IPS-20b (cell line): Measurements from ENCODE around the gene UCP3.

Experiments used
- H3K27ac ChIP-seq: one replicate; pipeline ENCODE4 v1.5.1; 2013; ENCODE audit warnings: low read length
- H3K27me3 ChIP-seq: 2 replicates; pipeline ENCODE4 v1.6.1; 2013; ENCODE audit warnings: mild to moderate bottlenecking, low read length, inconsistent platforms; ENCODE audit not compliant: insufficient read depth
- H3K36me3 ChIP-seq: 2 replicates; pipeline ENCODE4 v1.6.1; 2013; ENCODE audit warnings: low read depth, mild to moderate bottlenecking, inconsistent platforms, low read length, moderate library complexity; ENCODE audit not compliant: insufficient read depth
- H3K4me1 ChIP-seq: 2 replicates; pipeline ENCODE4 v1.6.1; 2013; ENCODE audit warnings: mild to moderate bottlenecking, control low read depth, inconsistent platforms, low read length, moderate library complexity; ENCODE audit not compliant: insufficient read depth
- H3K4me3 ChIP-seq: 2 replicates; pipeline ENCODE4 v1.5.1; 2013; ENCODE audit warnings: mild to moderate bottlenecking, low read length, inconsistent platforms
- H3K9ac ChIP-seq: 2 replicates; pipeline ENCODE4 v1.6.1; 2013; ENCODE audit warnings: low read depth, mild to moderate bottlenecking, inconsistent platforms, low read length, moderate library complexity
- H3K9me3 ChIP-seq: 2 replicates; pipeline ENCODE4 v1.6.1; 2013; ENCODE audit warnings: mild to moderate bottlenecking, low read depth, low read length, inconsistent platforms; ENCODE audit not compliant: insufficient read depth

The UCP3 gene

DNA sequence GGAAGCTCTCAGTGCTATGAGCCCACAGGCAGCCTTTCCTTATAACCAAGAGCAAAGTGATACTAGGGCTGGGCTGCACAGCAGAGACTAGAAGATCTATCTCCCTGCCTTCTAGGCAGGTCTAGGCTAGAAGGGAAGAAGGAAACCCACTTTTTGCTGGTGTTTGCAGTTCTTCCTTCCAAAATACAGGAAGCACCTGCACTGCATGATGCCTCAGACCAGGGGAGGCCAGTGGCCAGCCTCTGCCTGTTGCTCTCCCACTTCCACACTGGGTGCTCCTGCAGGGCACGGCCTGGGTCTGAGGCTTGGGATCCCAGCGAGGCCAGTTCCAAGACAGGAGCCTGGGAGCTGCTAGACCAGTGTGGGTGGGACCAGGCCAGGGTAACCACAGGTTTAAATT, 6.0 kb upstream of the UCP3 start:
- Histone ChIP-seq H3K27me3 (no peaks in the 10 kb centered on the region), H3K4me1 (no peaks in the 10 kb centered on the region), H3K9ac (no peak overlapping the region), H3K27ac (no peak overlapping the region), H3K36me3 (0 out of 2 replicates have a peak, but pooled peaks cover 3% of the 10 kb centered on the region), H3K9me3 (no peaks in the 10 kb centered on the region), H3K4me3 (no peak overlapping the region)

DNA sequence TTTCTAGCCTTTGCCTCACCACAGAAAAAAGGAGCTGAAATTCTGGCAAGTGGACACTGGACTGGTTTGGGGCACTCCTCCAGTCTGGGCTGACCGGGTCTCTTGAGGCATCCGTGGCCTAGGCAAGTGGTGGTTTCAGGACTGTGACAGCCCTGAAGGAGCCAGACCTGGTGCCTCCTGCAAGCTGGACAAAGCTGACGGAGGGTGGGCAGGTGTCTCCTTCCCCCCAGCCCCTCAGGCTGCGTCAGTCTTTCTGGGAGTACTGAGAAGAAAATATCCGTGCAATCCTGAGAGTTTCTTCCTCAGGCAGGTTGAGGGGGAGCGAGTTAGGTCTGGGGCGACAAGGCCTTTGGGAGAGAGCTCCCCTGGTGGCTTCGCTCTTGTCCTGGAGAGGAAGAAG, 4.3 kb upstream of the UCP3 start:
- Histone ChIP-seq H3K27me3 (no peaks in the 10 kb centered on the region), H3K9me3 (no peaks in the 10 kb centered on the region), H3K27ac (no peak overlapping the region), H3K9ac (no peak overlapping the region), H3K4me1 (no peaks in the 10 kb centered on the region), H3K4me3 (no peak overlapping the region), H3K36me3 (0 out of 2 replicates have a peak, but pooled peaks cover 3% of the 10 kb centered on the region)

- Histone ChIP-seq H3K9ac (no peak overlapping the region), H3K9me3 (no peaks in the 10 kb centered on the region), H3K27ac (no peak overlapping the region), H3K36me3 (0 out of 2 replicates have a peak, but pooled peaks cover 3% of the 10 kb centered on the region), H3K4me1 (no peaks in the 10 kb centered on the region), H3K4me3 (no peak overlapping the region), H3K27me3 (no peaks in the 10 kb centered on the region)
Measured at GRCh38 chr11:74012074-74012809, 3.4 kb upstream of the UCP3 start.

GRCh38 chr11:74011360-74012073, 2.6 kb upstream of the UCP3 start:
- Histone ChIP-seq H3K36me3 (0 out of 2 replicates have a peak, but pooled peaks cover 3% of the 10 kb centered on the region), H3K27me3 (no peaks in the 10 kb centered on the region), H3K4me3 (no peak overlapping the region), H3K27ac (no peak overlapping the region), H3K9me3 (no peaks in the 10 kb centered on the region), H3K4me1 (no peaks in the 10 kb centered on the region), H3K9ac (no peak overlapping the region)

DNA sequence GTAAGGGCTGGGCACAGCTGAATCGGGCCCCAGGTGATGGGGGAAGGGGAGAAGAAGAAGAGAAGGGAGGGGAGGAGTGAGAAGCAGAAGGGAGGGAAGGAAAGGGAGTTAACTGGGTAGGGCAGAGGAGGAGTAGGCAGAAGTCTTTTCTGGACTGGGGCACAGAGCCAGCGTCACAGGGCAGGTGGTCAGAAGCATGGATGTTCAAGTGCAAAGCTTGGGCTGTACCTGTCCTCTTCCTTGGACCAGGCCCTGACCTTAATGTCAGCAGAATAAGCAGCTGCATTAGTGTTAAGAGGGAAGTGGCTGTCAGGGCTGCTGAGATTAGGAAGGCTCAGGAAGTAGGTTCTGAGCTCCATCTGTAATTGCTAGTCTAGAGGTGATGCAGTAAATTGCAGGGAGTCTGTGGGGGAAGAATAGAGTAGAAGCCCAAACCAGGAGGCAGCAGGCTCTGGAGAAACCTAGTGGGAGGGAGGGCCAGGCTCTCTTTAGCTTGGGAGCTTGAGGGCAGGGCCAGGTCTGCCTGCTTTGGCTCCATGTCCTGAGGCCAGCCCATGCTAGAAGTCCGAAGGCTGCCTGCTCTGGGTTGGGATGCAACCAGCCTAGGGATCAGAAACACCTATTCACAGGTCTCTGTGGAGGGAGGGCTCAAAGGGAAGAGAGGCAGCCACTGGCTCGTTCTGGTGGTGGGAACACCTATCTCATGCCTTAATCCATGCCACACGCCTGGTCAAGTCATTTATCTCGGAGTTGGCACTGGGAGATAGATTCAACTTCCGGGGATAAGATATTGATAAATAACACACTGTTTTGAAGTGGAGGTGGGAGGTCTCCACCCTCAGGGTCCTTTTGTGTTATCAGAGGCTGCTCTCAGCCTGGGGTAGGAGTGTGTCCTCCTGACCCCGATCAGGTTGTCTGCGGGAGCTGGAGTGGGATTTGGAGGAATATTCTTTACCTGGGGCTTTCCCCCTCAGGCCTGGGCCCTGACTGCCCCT, 1.7 kb upstream of the UCP3 start:
- no peaks in the 10 kb centered on the region for H3K27me3 ChIP-seq
- no peak overlapping the region for H3K9ac ChIP-seq
- H3K4me3 ChIP-seq, result no peak overlapping the region
- H3K9me3 ChIP-seq, result no peaks in the 10 kb centered on the region
- H3K4me1 ChIP-seq, result no peaks in the 10 kb centered on the region
- H3K36me3 ChIP-seq, result 0 out of 2 replicates have a peak, but pooled peaks cover 3% of the 10 kb centered on the region
- H3K27ac ChIP-seq, result no peak overlapping the region

GRCh38 chr11:74009675-74010305, 905 bp upstream of the UCP3 start:
- Histone ChIP-seq H3K9ac (no peak overlapping the region), H3K36me3 (0 out of 2 replicates have a peak, but pooled peaks cover 3% of the 10 kb centered on the region), H3K27me3 (no peaks in the 10 kb centered on the region), H3K27ac (no peak overlapping the region), H3K4me3 (no peak overlapping the region), H3K4me1 (no peaks in the 10 kb centered on the region), H3K9me3 (no peaks in the 10 kb centered on the region)

- Histone ChIP-seq H3K9me3 (no peaks in the 10 kb centered on the region), H3K4me1 (no peaks in the 10 kb centered on the region), H3K27ac (no peak overlapping the region), H3K36me3 (0 out of 2 replicates have a peak, but pooled peaks cover 3% of the 10 kb centered on the region), H3K9ac (no peak overlapping the region), H3K27me3 (no peaks in the 10 kb centered on the region), H3K4me3 (no peak overlapping the region)
Measured at GRCh38 chr11:74009230-74009547, 304 bp upstream of the UCP3 start.

DNA sequence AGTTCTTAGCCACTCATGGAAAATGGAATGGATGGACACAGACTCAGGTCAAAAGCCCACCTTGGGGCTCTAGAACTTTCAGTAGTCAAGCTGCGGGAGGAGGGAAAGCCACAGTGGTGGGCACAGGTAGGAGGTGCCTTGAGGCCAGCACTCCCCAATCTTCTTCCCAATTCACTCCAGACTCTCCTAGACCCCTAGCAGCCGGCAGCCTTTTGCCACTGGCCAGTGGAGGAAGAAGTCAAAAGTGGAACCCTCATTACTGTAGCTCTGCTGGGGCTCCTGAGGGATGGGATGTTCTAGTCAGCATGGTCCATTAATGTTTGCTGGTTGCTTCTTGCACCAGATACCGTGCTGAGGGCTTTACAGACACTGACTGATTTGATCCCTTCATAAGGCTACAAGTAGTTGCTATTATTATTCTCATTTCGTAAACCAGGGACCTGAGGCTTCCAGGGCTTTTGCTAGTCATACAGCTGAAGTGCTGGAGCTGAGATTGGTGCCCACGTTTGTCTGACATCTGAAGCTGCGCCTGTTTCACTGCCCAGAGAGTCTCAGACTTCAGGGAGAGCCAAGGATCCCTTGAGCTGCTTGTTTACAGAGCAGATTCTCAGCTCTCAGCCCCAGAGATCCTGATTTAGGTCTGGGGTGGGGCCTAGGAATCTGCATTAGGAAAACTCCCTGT, 1.1 kb downstream of the UCP3 start:
- Histone ChIP-seq H3K4me3 (no peak overlapping the region), H3K27me3 (no peaks in the 10 kb centered on the region), H3K36me3 (0 out of 2 replicates have a peak, but pooled peaks cover 3% of the 10 kb centered on the region), H3K27ac (no peak overlapping the region), H3K9me3 (no peaks in the 10 kb centered on the region), H3K4me1 (no peaks in the 10 kb centered on the region), H3K9ac (no peak overlapping the region)

DNA sequence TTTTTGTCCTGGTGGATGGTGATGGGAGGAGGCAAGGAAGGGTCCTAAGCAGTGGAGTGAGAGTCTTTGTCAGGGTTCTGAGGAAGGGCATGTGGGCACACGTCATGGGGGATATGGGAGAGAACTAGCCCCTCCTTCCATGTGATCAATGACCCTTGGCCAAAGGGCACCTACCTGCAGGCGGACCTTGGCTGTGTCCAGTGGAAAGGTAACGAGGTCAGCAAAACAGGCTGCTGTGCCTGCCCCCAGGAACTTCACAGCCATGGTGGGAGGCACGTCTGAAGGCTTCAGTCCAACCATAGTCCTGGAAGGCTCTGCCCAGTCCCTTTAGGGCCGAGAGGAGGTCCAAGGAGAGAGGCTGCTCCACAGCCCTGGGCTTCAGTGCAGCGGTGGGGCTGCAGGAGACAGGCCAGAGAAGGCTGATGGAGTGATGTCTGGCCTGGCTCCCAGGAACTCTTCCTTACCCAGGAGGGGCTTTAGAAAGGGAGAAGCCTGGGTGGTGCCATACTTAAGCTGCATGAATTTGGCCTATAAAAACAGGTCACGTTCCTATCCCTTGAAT, 2.1 kb downstream of the UCP3 start:
- Histone ChIP-seq H3K9ac (no peak overlapping the region), H3K4me3 (no peak overlapping the region), H3K27me3 (no peaks in the 10 kb centered on the region), H3K4me1 (no peaks in the 10 kb centered on the region), H3K36me3 (no peaks in the 10 kb centered on the region), H3K27ac (no peak overlapping the region), H3K9me3 (no peaks in the 10 kb centered on the region)

DNA sequence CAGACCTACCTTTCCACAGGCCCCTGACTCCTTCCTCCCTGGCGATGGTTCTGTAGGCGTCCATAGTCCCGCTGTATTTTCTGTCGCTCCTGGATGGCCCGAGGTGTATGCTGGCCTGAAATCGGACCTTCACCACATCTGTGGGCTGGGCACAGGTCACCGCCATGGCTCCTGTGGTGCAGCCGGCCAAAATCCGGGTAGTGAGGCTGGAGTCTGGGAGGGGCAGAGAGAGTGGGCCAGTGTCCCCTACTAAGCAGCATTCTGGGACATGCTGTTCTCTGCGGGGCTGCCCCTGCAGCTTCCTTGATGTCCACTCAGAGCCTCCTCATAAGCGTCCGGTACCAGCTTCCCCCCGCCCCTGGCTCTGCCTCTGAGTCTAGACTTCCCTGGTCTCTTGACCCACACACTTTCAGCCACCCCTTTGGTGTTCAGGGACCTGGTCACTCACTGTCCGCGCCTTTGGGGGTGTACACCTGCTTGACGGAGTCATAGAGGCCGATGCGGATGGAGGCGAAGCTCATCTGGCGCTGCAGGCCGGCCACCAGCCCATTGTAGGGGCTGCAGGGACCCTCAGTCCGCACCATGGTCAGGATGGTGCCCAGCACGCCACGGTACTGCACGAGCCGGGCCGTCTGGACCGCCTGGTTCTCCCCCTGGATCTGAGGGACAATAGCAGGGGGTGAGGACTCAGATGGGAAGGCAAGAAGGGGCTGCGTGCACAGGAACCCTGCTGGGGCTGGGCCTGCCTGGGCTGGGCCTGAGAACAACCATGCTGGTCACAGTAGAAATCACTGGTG, 3.0 kb downstream of the UCP3 start:
- Histone ChIP-seq H3K36me3 (no peaks in the 10 kb centered on the region), H3K4me3 (no peak overlapping the region), H3K4me1 (no peaks in the 10 kb centered on the region), H3K27me3 (no peaks in the 10 kb centered on the region), H3K9me3 (no peaks in the 10 kb centered on the region), H3K9ac (no peak overlapping the region), H3K27ac (no peak overlapping the region)
